GM12865 (cell line): Measurements from ENCODE around the gene PLOD1.

Experiments used
- DNase-seq: peaks from one replicate; pipeline ENCODE4 v3.0.0; 2010; ENCODE audit warnings: low read depth
- H3K4me3 ChIP-seq: 2 replicates; pipeline ENCODE4 v1.5.1; 2011; ENCODE audit warnings: mild to moderate bottlenecking, low read depth, low read length, control low read depth
- TF ChIP-seq, protein P1 (sequence below): IDR thresholded peaks from 2 replicates; pipeline ENCODE4 v1.5.1; 2011; ENCODE audit warnings: low read length, control low read depth, low read depth, inconsistent platforms; ENCODE audit not compliant: insufficient read depth; ENCODE audit errors: missing control alignments

The PLOD1 gene

DNA sequence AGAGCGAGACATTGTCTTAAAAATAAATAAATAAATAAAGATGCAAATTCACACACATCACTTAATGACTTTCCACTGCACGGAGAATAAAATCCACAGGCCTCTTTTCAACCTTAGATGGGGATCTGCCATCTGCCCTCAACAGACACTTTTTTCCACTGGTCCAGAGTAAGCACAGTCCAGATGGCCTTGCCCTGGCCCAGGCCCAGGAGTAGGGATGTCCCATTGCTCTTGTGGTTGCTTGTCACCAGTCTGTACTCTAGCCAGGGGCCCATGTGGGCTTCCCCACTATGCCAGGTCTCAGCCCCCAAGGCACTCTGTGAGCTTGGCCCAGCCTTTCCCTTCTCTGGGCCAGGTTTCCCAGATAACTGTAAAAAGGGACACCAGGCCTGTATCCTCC lies 17.4 kb downstream of the PLOD1 start:
- TF ChIP-seq, protein P1, sequence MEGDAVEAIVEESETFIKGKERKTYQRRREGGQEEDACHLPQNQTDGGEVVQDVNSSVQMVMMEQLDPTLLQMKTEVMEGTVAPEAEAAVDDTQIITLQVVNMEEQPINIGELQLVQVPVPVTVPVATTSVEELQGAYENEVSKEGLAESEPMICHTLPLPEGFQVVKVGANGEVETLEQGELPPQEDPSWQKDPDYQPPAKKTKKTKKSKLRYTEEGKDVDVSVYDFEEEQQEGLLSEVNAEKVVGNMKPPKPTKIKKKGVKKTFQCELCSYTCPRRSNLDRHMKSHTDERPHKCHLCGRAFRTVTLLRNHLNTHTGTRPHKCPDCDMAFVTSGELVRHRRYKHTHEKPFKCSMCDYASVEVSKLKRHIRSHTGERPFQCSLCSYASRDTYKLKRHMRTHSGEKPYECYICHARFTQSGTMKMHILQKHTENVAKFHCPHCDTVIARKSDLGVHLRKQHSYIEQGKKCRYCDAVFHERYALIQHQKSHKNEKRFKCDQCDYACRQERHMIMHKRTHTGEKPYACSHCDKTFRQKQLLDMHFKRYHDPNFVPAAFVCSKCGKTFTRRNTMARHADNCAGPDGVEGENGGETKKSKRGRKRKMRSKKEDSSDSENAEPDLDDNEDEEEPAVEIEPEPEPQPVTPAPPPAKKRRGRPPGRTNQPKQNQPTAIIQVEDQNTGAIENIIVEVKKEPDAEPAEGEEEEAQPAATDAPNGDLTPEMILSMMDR: no peak
- H3K4me3 ChIP-seq: no peak overlapping the region

DNA sequence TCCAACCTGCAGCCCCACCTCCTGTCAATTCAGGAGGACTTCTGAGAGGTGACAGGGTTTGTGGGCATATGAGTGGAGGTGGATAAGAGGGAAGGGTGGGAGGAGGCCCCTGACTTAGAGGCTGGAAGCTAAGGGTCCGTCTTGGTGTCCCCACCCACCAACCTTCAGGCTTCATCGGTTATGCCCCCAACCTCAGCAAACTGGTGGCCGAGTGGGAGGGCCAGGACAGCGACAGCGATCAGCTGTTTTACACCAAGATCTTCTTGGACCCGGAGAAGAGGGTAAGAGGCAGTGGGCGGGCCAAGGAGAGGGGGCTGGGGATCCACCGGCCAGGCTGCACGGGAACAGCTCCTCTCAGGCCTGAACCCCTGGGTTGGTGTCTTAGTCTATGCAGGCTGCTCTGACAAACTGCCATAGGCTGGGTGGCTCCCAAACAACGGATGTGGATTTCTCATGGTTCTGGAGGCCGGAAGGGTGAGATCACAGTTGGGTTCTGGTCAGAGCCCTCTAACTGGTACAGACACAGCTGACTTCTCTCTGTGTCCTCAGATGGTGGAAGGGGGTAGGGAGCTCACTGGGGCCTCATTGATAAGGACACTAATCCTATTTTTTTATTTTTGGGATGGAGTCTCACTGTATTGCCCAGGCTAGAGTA lies 18.1 kb downstream of the PLOD1 start:
- no peak for DNase-seq
- TF ChIP-seq, protein P1: no peak

More for the DNA sequence above, 17.4 kb downstream of the PLOD1 start:
- DNase-seq: no peak

DNA sequence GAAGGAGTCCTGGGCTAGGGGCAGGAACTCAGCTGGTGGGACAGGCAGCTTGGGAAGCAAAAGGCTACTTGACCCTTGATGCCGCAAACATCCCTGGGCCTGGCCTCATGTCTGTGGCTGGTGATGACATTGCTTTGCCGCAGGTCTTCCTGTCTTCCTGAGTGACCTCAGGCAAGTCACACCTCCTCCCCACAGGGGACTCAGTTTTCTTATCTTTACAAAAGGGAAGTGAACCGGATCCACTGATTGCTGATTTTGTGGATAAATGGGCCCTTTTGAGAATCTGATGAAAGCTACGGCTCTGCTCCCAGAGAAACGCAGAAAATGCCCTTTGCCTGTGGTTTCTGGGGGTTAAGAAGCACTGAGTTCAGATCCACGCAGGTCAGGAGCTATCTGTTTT lies 20.7 kb downstream of the PLOD1 start:
- no peak overlapping the region for H3K4me3 ChIP-seq
- no peak for DNase-seq
- TF ChIP-seq, protein P1: no peak

More for the DNA sequence above, 18.1 kb downstream of the PLOD1 start:
- H3K4me3 ChIP-seq: no peak overlapping the region

DNA sequence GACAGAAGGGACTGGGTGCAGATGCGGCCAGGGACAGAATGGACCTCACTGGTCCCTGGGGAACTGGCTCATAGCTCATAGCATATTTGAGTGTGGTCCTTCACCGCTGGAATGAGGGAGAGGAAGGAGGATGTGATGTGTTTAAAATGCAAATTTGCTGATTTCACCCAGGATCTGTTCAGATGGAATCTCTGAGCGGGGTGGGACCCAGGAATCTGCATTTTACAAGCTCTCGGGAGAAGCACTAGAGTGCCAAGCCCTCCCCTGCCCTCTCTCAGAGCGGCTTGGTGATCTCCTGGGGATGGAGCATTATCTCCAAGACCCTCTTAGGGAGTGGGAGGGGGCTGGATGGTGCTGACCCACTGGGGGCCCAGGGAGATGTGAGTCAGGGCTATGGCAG lies 22.9 kb downstream of the PLOD1 start:
- TF ChIP-seq, protein P1: no peak
- no peak overlapping the region for H3K4me3 ChIP-seq
- DNase-seq: no peak

DNA sequence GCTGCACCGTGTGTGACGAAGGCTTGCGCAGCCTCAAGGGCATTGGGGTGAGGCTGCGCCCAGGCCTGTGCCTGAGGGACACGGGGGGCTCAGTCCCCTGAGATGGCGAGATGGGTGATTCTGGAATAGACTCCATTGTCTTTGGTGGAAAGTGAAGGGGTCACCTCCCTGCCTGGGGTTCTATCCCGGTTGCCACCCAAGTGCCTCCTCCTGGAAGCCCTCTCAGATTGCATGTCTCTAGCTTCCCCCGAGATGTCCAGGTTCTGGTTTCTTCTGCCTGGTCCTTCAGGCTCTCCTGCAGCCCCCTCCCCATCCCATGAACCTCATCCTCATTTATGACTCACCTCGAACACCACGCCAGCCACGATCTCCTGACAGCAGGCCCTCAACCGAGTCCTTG lies 23.4 kb downstream of the PLOD1 start:
- H3K4me3 ChIP-seq: no peak overlapping the region
- no peak for DNase-seq
- TF ChIP-seq, protein P1: no peak

DNA sequence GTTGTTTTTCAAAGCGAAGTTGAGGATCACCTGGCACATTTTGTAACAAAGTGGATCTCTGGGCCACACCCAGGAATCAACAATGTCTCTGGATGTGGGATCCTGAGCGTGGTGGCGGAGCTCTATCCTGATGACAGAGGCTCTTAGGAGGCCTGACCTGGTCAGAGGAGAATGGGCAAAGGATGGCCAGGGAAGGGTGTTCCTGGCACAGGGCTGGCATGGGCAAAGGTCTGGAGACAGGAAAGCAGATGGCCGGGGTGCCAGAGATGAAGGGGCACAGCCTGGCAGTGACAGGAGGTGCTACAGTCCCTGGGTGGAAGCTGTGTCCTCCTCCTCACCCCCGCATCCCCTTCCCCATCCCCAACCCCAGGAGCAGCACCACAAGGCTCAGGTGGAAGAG lies 25.8 kb downstream of the PLOD1 start:
- no peak overlapping the region for H3K4me3 ChIP-seq
- no peak for DNase-seq
- TF ChIP-seq, protein P1: no peak

DNA sequence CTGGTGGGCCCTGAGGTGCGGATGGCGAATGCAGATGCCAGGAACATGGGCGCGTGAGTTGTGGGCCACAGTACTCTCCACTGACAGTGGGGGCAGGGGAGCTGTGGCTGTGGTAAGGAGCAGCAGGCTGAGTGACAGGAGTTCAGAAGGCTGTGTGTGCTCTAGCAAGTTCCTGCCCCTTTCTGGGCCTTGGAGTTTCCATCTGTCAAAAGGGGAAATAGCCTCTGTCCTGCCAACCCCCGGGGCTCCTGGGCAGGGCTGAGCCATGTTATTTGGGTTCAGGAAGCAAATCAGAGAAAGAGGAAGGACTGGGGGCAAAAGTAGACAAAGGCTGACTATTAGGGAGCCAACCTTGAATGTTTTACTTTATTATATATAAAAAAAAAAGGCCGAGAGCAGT lies 26.2 kb downstream of the PLOD1 start:
- H3K4me3 ChIP-seq: no peak overlapping the region
- DNase-seq: no peak
- TF ChIP-seq, protein P1: no peak
